DND-41 (cell line): ENCODE measurements around the gene DDT.
"Not testable (repeated sequence)": the region's sequence is repeated elsewhere in the genome, so short reads cannot be mapped to it uniquely, and the experiment has no call there.

Experiments
- CTCF ChIP-seq: IDR thresholded peaks from 2 replicates; pipeline ENCODE4 v1.5.1; 2012; ENCODE audit warnings: borderline replicate concordance, low read length, moderate library complexity, mild to moderate bottlenecking; ENCODE audit not compliant: poor library complexity, severe bottlenecking; ENCODE audit errors: extremely low read depth
- EZH2 ChIP-seq: IDR thresholded peaks from 3 replicates; pipeline ENCODE4 v1.6.1; 2012; ENCODE audit warnings: borderline replicate concordance, low read depth, mild to moderate bottlenecking, moderate library complexity, low read length, inconsistent platforms; ENCODE audit not compliant: severe bottlenecking

- not testable (repeated sequence) for TF ChIP-seq CTCF, EZH2
Measured at GRCh38 chr22:23977304-23977703, 3.1 kb upstream of the DDT start.
